ENCODE measurements around the gene PLIN4.
A peak's percentile ranks its signal among the peaks of the same experiment; 100 is the strongest.

Gene PLIN4

GRCh38 chr19:4492337-4493103, 25.8 kb downstream of the PLIN4 start:
- peak overlapping the region in 1 of 2 donors; percentile 61 for H3K4me3 ChIP-seq (ENCODE audit: low read length in 2 of 2)
- no peak overlapping the region for H3K27ac ChIP-seq (replicated peaks; ENCODE audit: low read length)
- H2AFZ ChIP-seq (ENCODE audit: low read length): no peak overlapping the region
- no peak overlapping the region for H2BK12ac ChIP-seq (ENCODE audit: low read length)
- no peak overlapping the region for H3K4me2 ChIP-seq (ENCODE audit: insufficient read depth, low read length, poor library complexity, severe bottlenecking)
- H2AK5ac ChIP-seq (ENCODE audit: low read depth, low read length): no peak overlapping the region
- peak overlapping the region; percentile 3 for H3K14ac ChIP-seq (ENCODE audit: low read length)
- H2BK5ac ChIP-seq (ENCODE audit: low read length): no peak overlapping the region
- H3K79me1 ChIP-seq (ENCODE audit: low read depth, low read length): peaks cover 19% of the 10 kb centered on the region
- peaks cover 56 to 92% of the 10 kb centered on the region in 2 donors for H3K36me3 ChIP-seq (replicated peaks in 1 of 2; ENCODE audit: control insufficient read depth in 2 of 2, insufficient read depth in 2 of 2, low read length in 2 of 2)
- 100% methylated on average over 2 of the region's 3 CpGs; no CpG with 5 or more reads in 1 of the 2 donors for whole genome bisulfite sequencing, 2 donors (ENCODE audit: extremely low coverage in 2 of 2, insufficient read length in 2 of 2, insufficient replicate concordance in 1 of 2)
- H3K18ac ChIP-seq (ENCODE audit: low read length): no peak overlapping the region
- peaks cover 0 to 1% of the 10 kb centered on the region in 2 donors for H3K4me1 ChIP-seq (ENCODE audit: control insufficient read depth in 2 of 2, insufficient read depth in 1 of 2, low read depth in 1 of 2, low read length in 2 of 2)
- no peak overlapping the region for H2BK120ac ChIP-seq (ENCODE audit: low read depth, low read length)
- H3K9ac ChIP-seq (ENCODE audit: low read depth, low read length, poor library complexity): no peak overlapping the region
- H3K27me3 ChIP-seq (ENCODE audit: control insufficient read depth in 3 of 3, insufficient read depth in 3 of 3, low read depth in 1 of 3, low read length in 3 of 3): peaks cover 0 to 6% (median 2%) of the 10 kb centered on the region in 3 experiments
- H3K9me3 ChIP-seq (replicated peaks in 1 of 2; ENCODE audit: control insufficient read depth in 2 of 2, insufficient read depth in 1 of 2, low read depth in 1 of 2, low read length in 2 of 2): peaks cover 0 to 13% of the 10 kb centered on the region in 2 donors
- DNase-seq (ENCODE audit: low spot score): no peak
- H2BK15ac ChIP-seq (ENCODE audit: low read length): no peak overlapping the region
- no peak overlapping the region for H3K4ac ChIP-seq (ENCODE audit: low read length)
- no peak overlapping the region for H4K91ac ChIP-seq (ENCODE audit: low read depth, low read length, poor library complexity)
- H4K8ac ChIP-seq (ENCODE audit: low read depth, low read length): peak overlapping the region; percentile 17
- peak overlapping the region; percentile 62 for H3K23ac ChIP-seq (ENCODE audit: low read depth, low read length, poor library complexity)

- no peak overlapping the region for H3K27ac ChIP-seq (replicated peaks; ENCODE audit: low read length)
- H3K9me3 ChIP-seq (replicated peaks in 1 of 2; ENCODE audit: control insufficient read depth in 2 of 2, insufficient read depth in 1 of 2, low read depth in 1 of 2, low read length in 2 of 2): peaks cover 0 to 13% of the 10 kb centered on the region in 2 donors
- no peak overlapping the region for H2AFZ ChIP-seq (ENCODE audit: low read length)
- H3K14ac ChIP-seq (ENCODE audit: low read length): no peak overlapping the region
- H3K4me1 ChIP-seq (ENCODE audit: control insufficient read depth in 2 of 2, insufficient read depth in 1 of 2, low read depth in 1 of 2, low read length in 2 of 2): peaks cover 0 to 1% of the 10 kb centered on the region in 2 donors
- no peak overlapping the region for H2BK120ac ChIP-seq (ENCODE audit: low read depth, low read length)
- H4K91ac ChIP-seq (ENCODE audit: low read depth, low read length, poor library complexity): no peak overlapping the region
- H3K23ac ChIP-seq (ENCODE audit: low read depth, low read length, poor library complexity): no peak overlapping the region
- no peak overlapping the region for H3K9ac ChIP-seq (ENCODE audit: low read depth, low read length, poor library complexity)
- DNase-seq (ENCODE audit: low spot score): no peak
- H4K8ac ChIP-seq (ENCODE audit: low read depth, low read length): no peak overlapping the region
- H2BK12ac ChIP-seq (ENCODE audit: low read length): no peak overlapping the region
- H2BK5ac ChIP-seq (ENCODE audit: low read length): no peak overlapping the region
- no CpG with 5 or more reads among the region's 21 CpGs for WGBS, 2 donors (ENCODE audit: extremely low coverage in 2 of 2, insufficient read length in 2 of 2, insufficient replicate concordance in 1 of 2)
- H3K27me3 ChIP-seq (ENCODE audit: control insufficient read depth in 3 of 3, insufficient read depth in 3 of 3, low read depth in 1 of 3, low read length in 3 of 3): peaks cover 0 to 6% (median 2%) of the 10 kb centered on the region in 3 experiments
- no peak overlapping the region for H3K4me2 ChIP-seq (ENCODE audit: insufficient read depth, low read length, poor library complexity, severe bottlenecking)
- no peak overlapping the region for H2AK5ac ChIP-seq (ENCODE audit: low read depth, low read length)
- H3K18ac ChIP-seq (ENCODE audit: low read length): no peak overlapping the region
- no peak overlapping the region for H2BK15ac ChIP-seq (ENCODE audit: low read length)
- peaks cover 54 to 86% of the 10 kb centered on the region in 2 donors for H3K36me3 ChIP-seq (replicated peaks in 1 of 2; ENCODE audit: control insufficient read depth in 2 of 2, insufficient read depth in 2 of 2, low read length in 2 of 2)
- no peak overlapping the region for H3K4ac ChIP-seq (ENCODE audit: low read length)
- H3K79me1 ChIP-seq (ENCODE audit: low read depth, low read length): peaks cover 18% of the 10 kb centered on the region
- no peak overlapping the region for H3K4me3 ChIP-seq (ENCODE audit: low read length in 2 of 2)
These were observed 26.8 kb downstream of the PLIN4 start for GRCh38 chr19:4491446-4491845.

- no peak overlapping the region for H2BK5ac ChIP-seq (ENCODE audit: low read length)
- no peak overlapping the region for H2BK120ac ChIP-seq (ENCODE audit: low read depth, low read length)
- no peak overlapping the region for H2BK12ac ChIP-seq (ENCODE audit: low read length)
- H3K36me3 ChIP-seq (replicated peaks in 1 of 2; ENCODE audit: control insufficient read depth in 2 of 2, insufficient read depth in 2 of 2, low read length in 2 of 2): peaks cover 44 to 72% of the 10 kb centered on the region in 2 donors
- no peak overlapping the region for H3K4ac ChIP-seq (ENCODE audit: low read length)
- H2AFZ ChIP-seq (ENCODE audit: low read length): no peak overlapping the region
- no peak overlapping the region for H3K27ac ChIP-seq (replicated peaks; ENCODE audit: low read length)
- H4K8ac ChIP-seq (ENCODE audit: low read depth, low read length): no peak overlapping the region
- H3K23ac ChIP-seq (ENCODE audit: low read depth, low read length, poor library complexity): no peak overlapping the region
- H3K9ac ChIP-seq (ENCODE audit: low read depth, low read length, poor library complexity): no peak overlapping the region
- H3K18ac ChIP-seq (ENCODE audit: low read length): no peak overlapping the region
- no peak overlapping the region for H3K4me3 ChIP-seq (ENCODE audit: low read length in 2 of 2)
- peaks cover 0 to 1% of the 10 kb centered on the region in 2 donors for H3K4me1 ChIP-seq (ENCODE audit: control insufficient read depth in 2 of 2, insufficient read depth in 1 of 2, low read depth in 1 of 2, low read length in 2 of 2)
- no peak overlapping the region for H3K14ac ChIP-seq (ENCODE audit: low read length)
- H2AK5ac ChIP-seq (ENCODE audit: low read depth, low read length): no peak overlapping the region
- peaks cover 0 to 6% (median 2%) of the 10 kb centered on the region in 3 experiments for H3K27me3 ChIP-seq (ENCODE audit: control insufficient read depth in 3 of 3, insufficient read depth in 3 of 3, low read depth in 1 of 3, low read length in 3 of 3)
- no CpG with 5 or more reads among the region's 29 CpGs for WGBS, 2 donors (ENCODE audit: extremely low coverage in 2 of 2, insufficient read length in 2 of 2, insufficient replicate concordance in 1 of 2)
- H3K79me1 ChIP-seq (ENCODE audit: low read depth, low read length): peaks cover 20% of the 10 kb centered on the region
- peaks cover 0 to 13% of the 10 kb centered on the region in 2 donors for H3K9me3 ChIP-seq (replicated peaks in 1 of 2; ENCODE audit: control insufficient read depth in 2 of 2, insufficient read depth in 1 of 2, low read depth in 1 of 2, low read length in 2 of 2)
- no peak overlapping the region for H2BK15ac ChIP-seq (ENCODE audit: low read length)
- H3K4me2 ChIP-seq (ENCODE audit: insufficient read depth, low read length, poor library complexity, severe bottlenecking): no peak overlapping the region
- no peak overlapping the region for H4K91ac ChIP-seq (ENCODE audit: low read depth, low read length, poor library complexity)
- DNase-seq (ENCODE audit: low spot score): no peak
These were observed 29.8 kb downstream of the PLIN4 start for GRCh38 chr19:4488496-4488895.

GRCh38 chr19:4487572-4487971, 30.7 kb downstream of the PLIN4 start:
- no CpG with 5 or more reads among the region's 11 CpGs for WGBS, 2 donors (ENCODE audit: extremely low coverage in 2 of 2, insufficient read length in 2 of 2, insufficient replicate concordance in 1 of 2)
- Histone ChIP-seq H4K91ac (ENCODE audit: low read depth, low read length, poor library complexity) (no peak overlapping the region), H2BK15ac (ENCODE audit: low read length) (no peak overlapping the region), H2BK12ac (ENCODE audit: low read length) (no peak overlapping the region), H2AK5ac (ENCODE audit: low read depth, low read length) (no peak overlapping the region), H3K14ac (ENCODE audit: low read length) (no peak overlapping the region), H3K4me3 (ENCODE audit: low read length in 2 of 2) (no peak overlapping the region), H3K79me1 (ENCODE audit: low read depth, low read length) (peaks cover 18% of the 10 kb centered on the region), H2BK120ac (ENCODE audit: low read depth, low read length) (no peak overlapping the region), H3K4me1 (ENCODE audit: control insufficient read depth in 2 of 2, insufficient read depth in 1 of 2, low read depth in 1 of 2, low read length in 2 of 2) (peaks cover 0 to 1% of the 10 kb centered on the region in 2 donors), H3K4me2 (ENCODE audit: insufficient read depth, low read length, poor library complexity, severe bottlenecking) (no peak overlapping the region), H2BK5ac (ENCODE audit: low read length) (no peak overlapping the region), H3K18ac (ENCODE audit: low read length) (no peak overlapping the region), H3K9ac (ENCODE audit: low read depth, low read length, poor library complexity) (no peak overlapping the region), H4K8ac (ENCODE audit: low read depth, low read length) (no peak overlapping the region), H3K23ac (ENCODE audit: low read depth, low read length, poor library complexity) (no peak overlapping the region), H3K4ac (ENCODE audit: low read length) (no peak overlapping the region), H2AFZ (ENCODE audit: low read length) (no peak overlapping the region), H3K9me3 (replicated peaks in 1 of 2; ENCODE audit: control insufficient read depth in 2 of 2, insufficient read depth in 1 of 2, low read depth in 1 of 2, low read length in 2 of 2) (peaks cover 0 to 8% of the 10 kb centered on the region in 2 donors), H3K27me3 (ENCODE audit: control insufficient read depth in 3 of 3, insufficient read depth in 3 of 3, low read depth in 1 of 3, low read length in 3 of 3) (peaks cover 0 to 2% (median under 1%) of the 10 kb centered on the region in 3 experiments), H3K27ac (replicated peaks; ENCODE audit: low read length) (no peak overlapping the region), H3K36me3 (replicated peaks in 1 of 2; ENCODE audit: control insufficient read depth in 2 of 2, insufficient read depth in 2 of 2, low read length in 2 of 2) (peaks cover 40 to 72% of the 10 kb centered on the region in 2 donors)
- no peak for DNase-seq (ENCODE audit: low spot score)

Data from neuronal stem cell (in vitro differentiated cells).